ENCODE data around the gene SPPL2B. TPM values are rescaled to one million over a fixed set of nuclear protein-coding genes. Genes with fewer than 3 reads are reported as not detected.

SPPL2B gene
- total and polyA plus RNA-seq, 4 donors, result 9.5 to 34.6 (median 21.4) TPM

- TF ChIP-seq HNF4A (conservative IDR thresholded peaks at IDR 0.05) (no peak), RXRA (IDR thresholded peaks at IDR 0.05) (no peak)
These were observed 25.2 kb upstream of the SPPL2B start (continued) for GRCh38 chr19:2303211-2303798.

GRCh38 chr19:2305452-2306280 is 22.8 kb upstream of the SPPL2B start:
- Histone ChIP-seq H3K4me3 (ENCODE audit: low read depth in 1 of 3, low read length in 3 of 3) (no peak overlapping the region), H3K9ac (ENCODE audit: low read depth in 1 of 2, low read length in 2 of 2) (no peak overlapping the region), H3K36me3 (ENCODE audit: control insufficient read depth in 4 of 4, insufficient read depth in 3 of 4, low read depth in 1 of 4, low read length in 3 of 4) (no peaks in the 10 kb centered on the region), H3K4me1 (ENCODE audit: control insufficient read depth in 4 of 4, insufficient read depth in 4 of 4, low read length in 3 of 4) (peaks cover 0 to 8% (median under 1%) of the 10 kb centered on the region in 4 donors), H3K27ac (ENCODE audit: low read depth in 1 of 2, low read length in 2 of 2) (no peak overlapping the region), H3K27me3 (ENCODE audit: control insufficient read depth in 4 of 4, insufficient read depth in 4 of 4, low read length in 3 of 4) (peaks cover 0 to 3% (median 3%) of the 10 kb centered on the region in 4 donors), H3K9me3 (ENCODE audit: control insufficient read depth in 4 of 4, low read length in 3 of 4) (no peaks in the 10 kb centered on the region)
- WGBS, result 80% methylated on average over 19 of the region's 19 CpGs
- no peak for DNase-seq (ENCODE audit: low spot score)
- TF ChIP-seq GABPA (IDR thresholded peaks at IDR 0.05 in 1 of 2, conservative IDR thresholded peaks at IDR 0.05 in 1 of 2) (no peak), HNF4A (conservative IDR thresholded peaks at IDR 0.05) (no peak), ZBTB33 (IDR thresholded peaks at IDR 0.05) (no peak), REST (IDR thresholded peaks at IDR 0.05) (no peak), MAX (IDR thresholded peaks at IDR 0.05) (no peak), JUND (IDR thresholded peaks at IDR 0.05) (no peak), YY1 (IDR thresholded peaks at IDR 0.05) (no peak), EGR1 (IDR thresholded peaks at IDR 0.05; ENCODE audit: low read depth in 2 of 2) (no peak), RXRA (IDR thresholded peaks at IDR 0.05) (no peak)

GRCh38 chr19:2306281-2306806 is 22.1 kb upstream of the SPPL2B start:
- Histone ChIP-seq H3K27ac (ENCODE audit: low read depth in 1 of 2, low read length in 2 of 2) (no peak overlapping the region), H3K36me3 (ENCODE audit: control insufficient read depth in 4 of 4, insufficient read depth in 3 of 4, low read depth in 1 of 4, low read length in 3 of 4) (no peaks in the 10 kb centered on the region), H3K27me3 (ENCODE audit: control insufficient read depth in 4 of 4, insufficient read depth in 4 of 4, low read length in 3 of 4) (peaks cover 0 to 3% (median 3%) of the 10 kb centered on the region in 4 donors), H3K4me3 (ENCODE audit: low read depth in 1 of 3, low read length in 3 of 3) (no peak overlapping the region), H3K9ac (ENCODE audit: low read depth in 1 of 2, low read length in 2 of 2) (no peak overlapping the region), H3K9me3 (ENCODE audit: control insufficient read depth in 4 of 4, low read length in 3 of 4) (no peaks in the 10 kb centered on the region), H3K4me1 (ENCODE audit: control insufficient read depth in 4 of 4, insufficient read depth in 4 of 4, low read length in 3 of 4) (peaks cover 0 to 8% (median under 1%) of the 10 kb centered on the region in 4 donors)
- DNase-seq (ENCODE audit: low spot score), result no peak
- 75% methylated on average over 19 of the region's 19 CpGs for WGBS
- no peak for TF ChIP-seq ZBTB33 (IDR thresholded peaks at IDR 0.05)
- no peak for TF ChIP-seq ATF3 (IDR thresholded peaks at IDR 0.05)
- TF ChIP-seq FOXA2 (IDR thresholded peaks at IDR 0.05), result no peak
- no peak for TF ChIP-seq TAF1 (conservative IDR thresholded peaks at IDR 0.05)
- no peak for TF ChIP-seq REST (IDR thresholded peaks at IDR 0.05)
- TF ChIP-seq GABPA (IDR thresholded peaks at IDR 0.05 in 1 of 2, conservative IDR thresholded peaks at IDR 0.05 in 1 of 2), result no peak
- no peak for TF ChIP-seq HNF4G (IDR thresholded peaks at IDR 0.05)
- TF ChIP-seq HNF4A (conservative IDR thresholded peaks at IDR 0.05), result no peak
- TF ChIP-seq RAD21 (IDR thresholded peaks at IDR 0.05), result no peak
- no peak for TF ChIP-seq YY1 (IDR thresholded peaks at IDR 0.05)
- TF ChIP-seq MAX (IDR thresholded peaks at IDR 0.05), result no peak

All from liver (tissue), 9 donors.